Muscle of leg (tissue), 11 donors: ENCODE results near the gene RMDN2. TPM values are rescaled to one million over a fixed set of nuclear protein-coding genes. Genes with fewer than 3 reads are reported as not detected.
"Not testable (repeated sequence)": the region's sequence is repeated elsewhere in the genome, so short reads cannot be mapped to it uniquely, and the experiment has no call there.

Experiments used
- DNase-seq: peaks from one replicate; pipeline ENCODE4 v3.0.0; 2013
- H3K27ac ChIP-seq: one replicate; pipeline ENCODE4 v1.5.1; 2013; ENCODE audit warnings: mild to moderate bottlenecking, low read length, control low read depth
- H3K27me3 ChIP-seq: one replicate; pipeline ENCODE4 v1.6.1; 2013; ENCODE audit warnings: low read length; ENCODE audit not compliant: control insufficient read depth, insufficient read depth
- H3K36me3 ChIP-seq: one replicate; pipeline ENCODE4 v1.6.1; 2013; ENCODE audit warnings: low read length; ENCODE audit not compliant: control insufficient read depth, insufficient read depth
- H3K4me1 ChIP-seq: one replicate; pipeline ENCODE4 v1.6.1; 2013; ENCODE audit warnings: low read length; ENCODE audit not compliant: control insufficient read depth, insufficient read depth
- H3K4me3 ChIP-seq: one replicate; pipeline ENCODE4 v1.5.1; 2013; ENCODE audit warnings: low read length, control low read depth
- H3K9me3 ChIP-seq: replicated peaks from 2 replicates; pipeline ENCODE4 v1.6.1; 2013; ENCODE audit warnings: low read depth, low read length; ENCODE audit not compliant: control insufficient read depth
- WGBS: methylation state at CpG from one replicate; pipeline ENCODE4 v1.1.5; 2013; ENCODE audit warnings: missing lambda C conversion rate; ENCODE audit not compliant: insufficient coverage; 5-methylcytosine and 5-hydroxymethylcytosine counted together
- polyA plus RNA-seq, 8 donors: library from polyadenylated mRNA; unstranded; fragments of 120-200 nt; gene quantifications; one replicate each; pipeline versions ENCODE4 v1.2.1 to v1.2.3, GENCODE V29; 2013; ENCODE audit warnings: inconsistent platforms in 1 of 8, low replicate concordance in 1 of 8; ENCODE audit not compliant: insufficient read length in 8 of 8, insufficient read depth in 1 of 8
- total RNA-seq: library from RNA; stranded (reverse); fragments of 120-200 nt; gene quantifications from one replicate; pipeline ENCODE4 v1.2.4, GENCODE V29; 2013

The RMDN2 gene
- total and polyA plus RNA-seq, 9 donors, result 2.6 to 5.1 (median 3.6) TPM

DNA sequence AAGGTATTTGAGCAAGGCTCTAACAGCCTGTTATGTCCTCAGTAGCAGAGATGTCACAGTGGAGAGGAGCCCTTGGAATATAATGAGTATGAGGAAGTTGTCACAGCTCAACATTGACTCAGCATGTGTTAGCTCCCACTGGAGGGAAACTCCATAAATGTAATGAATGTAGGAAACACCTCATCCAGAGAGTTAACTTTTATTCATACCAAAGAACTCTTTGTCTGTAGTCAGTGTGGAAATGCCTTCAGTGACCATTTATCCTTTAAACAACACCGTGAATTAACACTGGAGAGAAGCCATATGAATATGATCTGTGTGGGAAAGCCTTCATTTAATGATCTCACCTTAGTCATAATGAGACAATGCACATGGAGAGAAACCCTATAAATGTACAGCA lies 91.1 kb downstream of the RMDN2 start:
- H3K36me3 ChIP-seq, result no peaks in the 10 kb centered on the region
- no peak for DNase-seq
- H3K9me3 ChIP-seq, result no peaks in the 10 kb centered on the region
- H3K4me3 ChIP-seq, result no peak overlapping the region
- no peaks in the 10 kb centered on the region for H3K27me3 ChIP-seq
- H3K4me1 ChIP-seq, result no peaks in the 10 kb centered on the region
- no peak overlapping the region for H3K27ac ChIP-seq
- no CpG with 5 or more reads among the region's 1 CpG for WGBS

DNA sequence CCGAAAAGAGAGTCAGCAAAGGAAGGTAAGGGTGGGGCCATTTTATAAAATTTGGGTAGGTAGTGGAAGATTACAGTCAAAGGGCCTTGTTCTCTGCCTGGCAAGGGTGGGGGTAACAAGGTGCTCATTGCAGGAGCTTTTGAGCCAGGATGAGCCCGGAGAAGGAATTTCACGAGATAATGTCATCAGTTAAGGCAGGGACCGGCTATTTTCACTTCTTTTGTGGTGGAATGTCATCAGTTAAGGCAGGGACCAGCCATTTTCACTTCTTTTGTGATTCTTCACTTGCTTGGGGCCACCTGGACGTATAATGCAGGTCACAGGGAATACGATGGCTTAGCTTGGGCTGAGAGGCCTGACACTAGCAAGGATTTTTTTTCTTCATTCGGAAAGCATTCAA lies 92.7 kb downstream of the RMDN2 start:
- no peaks in the 10 kb centered on the region for H3K9me3 ChIP-seq
- no peak overlapping the region for H3K4me3 ChIP-seq
- H3K27me3 ChIP-seq, result no peaks in the 10 kb centered on the region
- DNase-seq, result no peak
- no peaks in the 10 kb centered on the region for H3K36me3 ChIP-seq
- no peaks in the 10 kb centered on the region for H3K4me1 ChIP-seq
- 73% methylated on average over 3 of the region's 7 CpGs for WGBS
- no peak overlapping the region for H3K27ac ChIP-seq

DNA sequence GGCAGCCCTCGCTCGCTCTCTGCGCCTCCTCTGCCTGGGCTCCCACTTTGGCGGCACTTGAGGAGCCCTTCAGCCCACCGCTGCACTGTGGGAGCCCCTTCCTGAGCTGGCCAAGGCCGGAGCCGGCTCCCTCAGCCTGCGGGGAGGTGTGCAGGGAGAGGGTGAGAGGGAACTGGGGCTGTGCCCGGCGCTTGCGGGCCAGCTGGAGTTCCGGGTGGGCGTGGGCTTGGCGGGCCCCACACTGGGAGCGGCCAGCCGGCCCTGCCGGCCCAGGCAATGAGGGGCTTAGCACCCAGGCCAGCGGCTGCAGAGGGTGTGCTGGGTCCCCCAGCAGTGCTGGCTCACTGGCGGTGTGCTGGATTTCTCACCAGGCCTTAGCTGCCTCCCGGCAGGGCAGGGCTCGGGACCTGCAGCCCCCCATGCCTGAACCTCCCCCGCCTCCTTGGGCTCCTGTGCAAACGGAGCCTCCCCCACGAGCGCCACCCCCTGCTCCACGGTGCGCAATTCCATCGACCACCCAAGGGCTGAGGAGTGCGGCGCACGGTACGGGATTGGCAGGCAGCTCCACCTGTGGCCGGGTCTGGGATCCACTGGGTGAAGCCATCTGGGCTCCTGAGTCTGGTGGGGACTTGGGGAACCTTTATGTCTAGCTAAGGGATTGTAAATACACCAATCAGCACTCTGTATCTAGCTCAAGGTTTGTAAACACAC lies 95.4 kb downstream of the RMDN2 start:
- not testable (repeated sequence) for H3K9me3 ChIP-seq, DNase-seq, H3K4me1 ChIP-seq, H3K36me3 ChIP-seq, H3K4me3 ChIP-seq, H3K27ac ChIP-seq, H3K27me3 ChIP-seq
- 96% methylated on average over 23 of the region's 33 CpGs for WGBS

DNA sequence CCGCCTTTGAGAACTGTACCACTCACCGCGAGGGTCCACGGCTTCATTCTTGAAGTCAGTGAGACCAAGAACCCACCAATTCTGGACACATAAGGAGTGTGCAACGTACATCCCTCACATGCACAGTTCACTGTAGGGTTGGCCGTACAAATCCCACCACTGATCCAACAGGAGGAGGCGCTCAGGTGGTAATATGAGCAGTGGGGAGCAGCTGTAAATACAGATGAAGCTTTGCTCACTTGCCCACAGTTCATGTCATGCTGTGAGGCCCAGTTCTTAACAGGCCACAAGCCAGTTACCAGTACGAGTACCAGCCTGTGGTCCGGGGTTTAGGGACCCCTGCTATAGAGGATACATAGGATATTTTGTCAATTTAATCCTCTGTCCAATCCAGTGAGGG lies 96.5 kb downstream of the RMDN2 start:
- no peaks in the 10 kb centered on the region for H3K36me3 ChIP-seq
- no peaks in the 10 kb centered on the region for H3K4me1 ChIP-seq
- no peaks in the 10 kb centered on the region for H3K9me3 ChIP-seq

DNA sequence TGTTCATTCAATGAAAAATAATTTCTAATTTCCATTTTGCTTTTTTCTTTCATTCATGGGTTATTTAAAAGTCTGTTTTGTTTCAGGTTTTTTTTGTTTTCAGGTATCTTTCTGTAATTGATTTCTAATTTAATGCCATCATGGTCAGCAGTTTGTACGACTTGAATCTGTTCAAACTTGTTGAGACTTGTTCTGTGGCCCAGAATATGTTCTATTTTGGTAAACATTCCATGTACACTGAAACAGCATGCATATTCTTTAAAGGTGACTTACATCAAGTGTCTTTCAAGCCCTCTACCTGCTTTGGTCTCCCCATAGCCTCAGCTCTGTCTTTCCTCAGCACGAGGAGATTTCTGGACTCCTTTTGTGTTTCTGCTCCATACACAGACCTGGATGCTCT lies 101.8 kb downstream of the RMDN2 start:
- Histone ChIP-seq H3K4me1 (no peaks in the 10 kb centered on the region), H3K27ac (no peak overlapping the region), H3K27me3 (no peaks in the 10 kb centered on the region), H3K4me3 (no peak overlapping the region), H3K36me3 (no peaks in the 10 kb centered on the region), H3K9me3 (no peaks in the 10 kb centered on the region)
- DNase-seq, result no peak
- WGBS, result 57% methylated on average over 1 of the region's 2 CpGs

More for the DNA sequence above, 96.5 kb downstream of the RMDN2 start:
- H3K4me3 ChIP-seq, result no peak overlapping the region
- WGBS, result 100% methylated on average over 3 of the region's 9 CpGs
- DNase-seq, result no peak
- H3K27me3 ChIP-seq, result no peaks in the 10 kb centered on the region
- H3K27ac ChIP-seq, result no peak overlapping the region

DNA sequence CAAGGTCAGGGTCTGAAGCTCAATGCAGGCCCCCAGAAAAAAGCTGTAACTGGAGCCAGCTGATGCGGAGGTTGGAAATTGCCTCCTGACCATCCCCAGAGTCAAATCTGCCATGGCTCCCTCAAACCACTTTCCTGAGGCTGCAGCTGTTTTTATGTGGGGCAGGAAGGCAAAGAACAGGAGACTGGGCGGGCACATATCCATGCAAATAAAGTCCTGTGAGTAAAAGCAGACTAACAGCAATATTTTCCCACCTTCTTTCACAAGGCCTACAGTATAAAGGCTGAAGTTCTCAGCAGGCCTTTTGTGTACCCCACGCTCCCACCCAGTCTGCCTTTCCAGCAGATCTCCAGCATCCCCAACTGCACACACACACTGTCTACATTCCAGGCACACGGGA lies 103.7 kb downstream of the RMDN2 start:
- Histone ChIP-seq H3K27me3 (no peaks in the 10 kb centered on the region), H3K27ac (no peak overlapping the region), H3K9me3 (no peaks in the 10 kb centered on the region), H3K36me3 (no peaks in the 10 kb centered on the region), H3K4me1 (no peaks in the 10 kb centered on the region), H3K4me3 (no peak overlapping the region)
- whole genome bisulfite sequencing, result 71% methylated on average over 2 of the region's 4 CpGs
- DNase-seq, result no peak

DNA sequence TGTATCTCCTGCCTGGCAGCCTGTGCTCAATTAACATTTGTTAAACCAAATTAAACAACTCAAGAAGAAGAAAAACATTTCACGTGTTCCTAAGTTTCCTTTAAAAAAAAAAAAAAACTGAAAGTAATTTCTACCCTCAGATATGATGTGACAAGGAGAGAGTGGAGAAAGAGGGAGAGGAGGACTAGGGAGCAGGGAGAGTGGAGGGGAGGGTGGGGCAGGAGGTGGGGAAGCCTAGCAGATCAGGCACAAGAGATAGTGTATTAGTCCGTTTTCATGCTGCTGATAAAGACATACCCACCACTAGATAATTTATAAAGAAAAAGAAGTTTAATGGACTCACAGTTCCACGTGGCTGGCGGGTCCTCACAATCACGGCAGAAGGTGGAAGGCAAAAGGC lies 104.4 kb downstream of the RMDN2 start:
- Histone ChIP-seq H3K27me3 (no peaks in the 10 kb centered on the region), H3K27ac (no peak overlapping the region), H3K36me3 (no peaks in the 10 kb centered on the region), H3K4me1 (no peaks in the 10 kb centered on the region), H3K4me3 (no peak overlapping the region), H3K9me3 (no peaks in the 10 kb centered on the region)
- WGBS, result 93% methylated on average over 2 of the region's 5 CpGs
- DNase-seq, result no peak

DNA sequence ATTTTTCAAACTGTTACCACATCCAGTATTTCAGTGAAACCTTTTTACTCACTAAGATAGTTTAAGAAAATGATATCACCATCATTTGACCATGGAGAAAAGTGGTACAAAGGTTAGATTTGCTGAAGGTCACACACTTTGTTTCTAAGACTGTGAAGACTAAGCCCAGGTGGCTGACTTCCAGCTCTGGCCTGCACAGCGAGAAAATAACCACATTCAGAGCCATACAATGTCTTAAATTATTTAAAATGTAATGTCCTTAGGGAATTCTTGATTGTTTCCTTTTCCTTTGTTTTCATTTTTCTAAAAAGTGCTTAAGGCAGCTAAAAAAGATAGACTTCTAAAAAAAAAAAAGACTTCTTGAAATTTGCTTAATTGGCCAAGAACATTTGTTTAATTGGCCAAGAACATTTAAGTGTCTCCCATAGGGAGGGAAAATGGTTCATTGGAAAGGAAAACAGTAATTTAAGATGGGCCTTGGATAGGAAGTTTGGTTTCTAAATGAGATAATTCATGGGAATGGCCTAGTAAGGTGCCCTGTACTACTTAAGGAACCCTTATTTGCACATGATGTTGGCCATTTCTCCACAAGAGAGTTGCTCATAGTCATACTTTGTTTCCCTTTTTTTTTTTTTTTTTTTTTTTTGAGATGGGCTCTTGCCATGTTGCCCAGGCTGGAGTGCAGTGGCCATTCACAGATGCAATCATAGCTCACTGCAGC lies 105.7 kb downstream of the RMDN2 start:
- H3K9me3 ChIP-seq, result no peaks in the 10 kb centered on the region
- DNase-seq, result peak; percentile 68
- WGBS, result no CpG with 5 or more reads among the region's 1 CpG
- H3K27ac ChIP-seq, result no peak overlapping the region
- no peaks in the 10 kb centered on the region for H3K4me1 ChIP-seq
- no peaks in the 10 kb centered on the region for H3K27me3 ChIP-seq
- H3K4me3 ChIP-seq, result no peak overlapping the region
- H3K36me3 ChIP-seq, result no peaks in the 10 kb centered on the region

DNA sequence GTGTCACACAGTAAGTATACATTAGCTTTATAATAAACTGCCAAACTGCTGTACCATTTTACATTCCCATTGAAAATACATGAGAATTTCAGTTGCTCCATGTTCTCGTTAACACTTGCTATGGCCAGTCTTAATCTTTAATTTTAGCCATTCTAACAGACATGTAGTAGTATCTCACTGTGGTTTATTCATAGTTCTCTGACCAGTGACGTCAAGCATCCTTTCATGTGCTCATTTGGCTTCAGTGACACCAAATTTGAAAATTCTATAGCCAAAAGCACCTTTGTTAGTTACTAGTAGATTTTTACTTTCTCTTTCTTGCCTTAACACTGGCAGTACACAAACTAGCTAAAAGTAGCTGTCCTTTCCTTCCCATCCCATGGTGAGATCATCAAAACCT lies 107.9 kb downstream of the RMDN2 start:
- Histone ChIP-seq H3K27ac (no peak overlapping the region), H3K4me1 (peaks cover under 1% of the 10 kb centered on the region), H3K9me3 (no peaks in the 10 kb centered on the region), H3K4me3 (no peak overlapping the region), H3K36me3 (no peaks in the 10 kb centered on the region), H3K27me3 (peaks cover 12% of the 10 kb centered on the region)
- no CpG with 5 or more reads among the region's 2 CpGs for WGBS
- DNase-seq, result no peak

DNA sequence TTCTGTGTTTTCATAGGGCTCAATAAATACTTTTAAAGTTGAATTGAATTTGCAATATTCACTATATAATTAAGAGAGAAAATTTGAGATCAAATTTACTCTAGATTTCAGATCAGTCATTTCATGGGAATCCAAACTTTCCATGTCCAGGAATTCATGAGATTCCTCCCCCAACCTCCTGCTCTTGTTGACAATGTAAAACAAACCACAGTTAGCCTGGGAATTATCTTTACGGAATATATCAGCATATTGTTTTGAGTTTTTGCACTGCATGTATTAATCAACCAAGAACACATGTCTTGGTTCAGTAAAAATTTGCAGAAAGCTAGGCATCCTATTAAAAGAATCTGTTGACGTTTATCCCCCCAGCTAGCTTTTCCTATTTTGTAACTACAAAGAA lies 108.6 kb downstream of the RMDN2 start:
- Histone ChIP-seq H3K4me1 (peaks cover 8% of the 10 kb centered on the region), H3K4me3 (no peak overlapping the region), H3K27me3 (peaks cover 18% of the 10 kb centered on the region), H3K36me3 (no peaks in the 10 kb centered on the region), H3K9me3 (no peaks in the 10 kb centered on the region), H3K27ac (no peak overlapping the region)
- DNase-seq, result no peak
- WGBS, result 100% methylated on average over 1 of the region's 2 CpGs
